HG02763 (cell line): ENCODE results near the gene CFAP300.

Source experiments
- ATAC-seq: cut with Tn5 transposase; IDR thresholded peaks from one replicate; pipeline ENCODE4 v1.9.1; 2021; ENCODE audit warnings: mild to moderate bottlenecking, moderate library complexity; ENCODE audit not compliant: unreplicated experiment

The CFAP300 gene

DNA sequence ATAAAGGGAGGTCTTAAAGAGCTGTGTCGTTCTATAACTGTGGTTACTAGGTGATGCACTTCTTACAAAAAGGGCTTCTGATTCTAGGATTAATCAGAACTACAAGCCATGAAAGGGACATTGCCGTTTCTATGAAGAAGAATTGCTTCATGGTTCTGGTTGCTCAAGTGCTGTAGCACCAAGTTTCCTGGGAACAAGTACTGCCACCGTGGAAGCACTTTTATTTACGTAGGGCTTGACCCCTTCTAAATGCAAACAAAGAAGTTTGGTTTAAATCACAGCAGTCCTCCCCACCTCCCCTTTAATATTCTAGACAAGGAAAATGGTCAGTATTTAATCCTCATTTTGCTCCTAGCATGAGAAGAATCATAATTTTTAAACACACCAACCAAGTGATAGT lies 72.8 kb downstream of the CFAP300 start:
- ATAC-seq = no peak

DNA sequence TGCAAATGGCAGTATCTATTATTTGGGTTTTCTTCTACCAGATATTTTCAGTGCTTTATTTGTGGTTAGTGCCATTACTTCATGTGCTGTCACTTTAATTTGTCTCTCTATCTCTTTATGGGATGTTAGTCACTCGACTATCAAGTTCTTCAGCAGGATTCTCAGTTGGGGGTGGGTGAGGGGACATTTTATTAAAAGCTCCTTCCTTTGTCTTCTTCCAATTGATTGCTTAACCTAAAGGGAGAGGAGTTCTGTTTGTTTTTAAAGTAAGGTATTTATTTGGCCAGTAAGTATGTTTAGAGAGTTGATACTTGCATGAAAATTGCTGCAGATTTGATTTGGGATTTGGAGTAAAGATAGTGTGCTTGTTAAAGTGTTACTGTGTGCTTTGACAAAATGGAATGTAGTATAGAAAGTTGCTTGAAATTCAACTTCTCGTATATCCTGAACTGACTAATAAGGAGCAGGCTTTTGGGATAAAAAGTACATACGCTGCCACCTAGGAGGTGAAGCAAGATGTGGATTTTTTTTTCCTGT lies 73.3 kb downstream of the CFAP300 start:
- no peak for ATAC-seq

DNA sequence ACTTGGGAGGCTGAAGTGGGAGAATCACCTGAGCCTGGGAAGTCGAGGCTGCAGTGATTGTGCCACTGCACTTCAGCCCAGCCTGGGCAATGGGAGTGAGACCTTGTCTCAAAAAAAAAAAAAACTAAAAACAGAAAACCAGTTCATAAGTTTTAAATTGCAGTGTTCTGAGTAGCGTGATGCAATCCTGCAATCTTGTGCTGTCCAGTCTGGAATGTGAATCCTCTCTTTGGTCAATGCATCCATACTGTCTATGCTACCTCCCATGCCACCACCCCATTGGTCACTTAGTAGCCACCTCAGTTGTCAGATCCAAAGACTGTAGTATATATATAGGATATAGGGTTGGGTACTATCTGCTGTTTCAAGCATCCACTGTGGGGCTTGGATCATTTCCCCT lies 74.1 kb downstream of the CFAP300 start:
- no peak for ATAC-seq
